LoVo (cell line): Measurements from ENCODE around the gene PFDN6.

ENCODE experiments used
- DNase-seq: peaks from one replicate; pipeline ENCODE4 v3.0.0-alpha.2; 2016; ENCODE audit warnings: low spot score

The PFDN6 gene

GRCh38 chr6:33317419-33317668 is 27.9 kb downstream of the PFDN6 start:
- DNase-seq = no peak

GRCh38 chr6:33317669-33318425 is 28.4 kb downstream of the PFDN6 start, which contains the start of gene ZBTB22:
TSS of gene ZBTB22 (minus strand) at chr6:33317744. CDS start at chr6:33316916, 828 bp downstream.
- peak; percentile 98 for DNase-seq

- DNase-seq = no peak
Observed at GRCh38 chr6:33318426-33319073, 29.1 kb downstream of the PFDN6 start.

- no peak for DNase-seq
Observed at GRCh38 chr6:33319939-33320314, 30.5 kb downstream of the PFDN6 start.

- DNase-seq = no peak
Observed at GRCh38 chr6:33320315-33321181, 31.1 kb downstream of the PFDN6 start.

- DNase-seq = no peak
Observed at GRCh38 chr6:33321227-33321626, 31.8 kb downstream of the PFDN6 start.

GRCh38 chr6:33323623-33323948 is 34.2 kb downstream of the PFDN6 start:
- no peak for DNase-seq

- no peak for DNase-seq
Observed at GRCh38 chr6:33324125-33324524, 34.7 kb downstream of the PFDN6 start.

- DNase-seq = no peak
Observed at GRCh38 chr6:33329058-33329457, 39.7 kb downstream of the PFDN6 start.

GRCh38 chr6:33330736-33331135 is 41.3 kb downstream of the PFDN6 start:
- no peak for DNase-seq

GRCh38 chr6:33333666-33334065 is 44.3 kb downstream of the PFDN6 start:
- no peak for DNase-seq

- no peak for DNase-seq
Observed at GRCh38 chr6:33335916-33336315, 46.5 kb downstream of the PFDN6 start.

- DNase-seq = no peak
Observed at GRCh38 chr6:33336495-33336894, 47.1 kb downstream of the PFDN6 start.

- no peak for DNase-seq
Observed at GRCh38 chr6:33339193-33339592, 49.8 kb downstream of the PFDN6 start.
